ENCODE measurements around the gene UBR4. TPM values are rescaled to one million over a fixed set of nuclear protein-coding genes. Genes with fewer than 3 reads are reported as not detected.
A peak's percentile ranks its signal among the peaks of the same experiment; 100 is the strongest.
"Not testable (repeated sequence)": the region's sequence is repeated elsewhere in the genome, so short reads cannot be mapped to it uniquely, and the experiment has no call there.

The UBR4 gene
- total RNA-seq (ENCODE audit: insufficient read depth, low replicate concordance), result 124 TPM

- DNase-seq (ENCODE audit: low spot score), result peak; percentile 95
Observed at GRCh38 chr1:19209990-19210771, at the start of gene UBR4. Gene UBR4 (minus strand): TSS chr1:19210266. CDS start chr1:19210248, 18 bp downstream.

- DNase-seq (ENCODE audit: low spot score), result no peak
Observed at GRCh38 chr1:19258353-19258752, 48.3 kb upstream of the UBR4 start.

- no peak for DNase-seq (ENCODE audit: low spot score)
Observed at GRCh38 chr1:19257178-19257914, 47.3 kb upstream of the UBR4 start.

GRCh38 chr1:19256301-19256700 lies 46.2 kb upstream of the UBR4 start:
- not testable (repeated sequence) for DNase-seq (ENCODE audit: low spot score)

GRCh38 chr1:19255288-19255687 lies 45.2 kb upstream of the UBR4 start:
- DNase-seq (ENCODE audit: low spot score), result no peak

- DNase-seq (ENCODE audit: low spot score), result no peak
Observed at GRCh38 chr1:19254416-19254815, 44.4 kb upstream of the UBR4 start.

GRCh38 chr1:19251305-19252196 lies 41.5 kb upstream of the UBR4 start, which contains the start of the genes EMC1 and MRTO4:
Gene EMC1 (minus strand): TSS chr1:19251524. CDS start chr1:19251509, 15 bp downstream.
Gene MRTO4 (plus strand): TSS chr1:19251805. CDS start chr1:19251836, 31 bp downstream.
- peak; percentile 88 for DNase-seq (ENCODE audit: low spot score)

GRCh38 chr1:19250629-19251304 lies 40.7 kb upstream of the UBR4 start:
- DNase-seq (ENCODE audit: low spot score), result no peak

GRCh38 chr1:19240673-19241538 lies 30.8 kb upstream of the UBR4 start:
- DNase-seq (ENCODE audit: low spot score), result peak; percentile 57

GRCh38 chr1:19239876-19240275 lies 29.8 kb upstream of the UBR4 start:
- DNase-seq (ENCODE audit: low spot score), result no peak

GRCh38 chr1:19234224-19234623 lies 24.2 kb upstream of the UBR4 start:
- no peak for DNase-seq (ENCODE audit: low spot score)

GRCh38 chr1:19232524-19232846 lies 22.4 kb upstream of the UBR4 start:
- no peak for DNase-seq (ENCODE audit: low spot score)

- not testable (repeated sequence) for DNase-seq (ENCODE audit: low spot score)
Observed at GRCh38 chr1:19231736-19232523, 21.9 kb upstream of the UBR4 start.

GRCh38 chr1:19229828-19230325 lies 19.8 kb upstream of the UBR4 start:
- DNase-seq (ENCODE audit: low spot score), result no peak

GRCh38 chr1:19229229-19229628 lies 19.2 kb upstream of the UBR4 start:
- DNase-seq (ENCODE audit: low spot score), result no peak

- no peak for DNase-seq (ENCODE audit: low spot score)
Observed at GRCh38 chr1:19222979-19223824, 13.1 kb upstream of the UBR4 start.

GRCh38 chr1:19222573-19222972 lies 12.5 kb upstream of the UBR4 start:
- DNase-seq (ENCODE audit: low spot score), result no peak

- no peak for DNase-seq (ENCODE audit: low spot score)
Observed at GRCh38 chr1:19220991-19221390, 10.9 kb upstream of the UBR4 start.

All from umbilical cord (tissue), 2 donors.